Central memory CD4-positive, alpha-beta T cell (primary cell): ENCODE data around the gene VPS37B.
A peak's percentile ranks its signal among the peaks of the same experiment; 100 is the strongest.
"Not testable (repeated sequence)": the region's sequence is repeated elsewhere in the genome, so short reads cannot be mapped to it uniquely, and the experiment has no call there.

Experiments used
- DNase-seq: peaks from one replicate; pipeline ENCODE4 v3.0.0; 2022
- total RNA-seq, 3 experiments: gene quantifications; one replicate each; lab custom pipeline; 2026; lab: John Stamatoyannopoulos, UW

The VPS37B gene
- 8.9 to 46.5 (median 26.3) reads per million in 3 experiments for total RNA-seq

- DNase-seq: peak; percentile 93
These were observed at the start of gene VPS37B for GRCh38 chr12:122895704-122896636. Gene VPS37B (minus strand): TSS chr12:122896124. CDS start chr12:122896062, 62 bp downstream.

- DNase-seq: no peak
These were observed 49.0 kb upstream of the VPS37B start for GRCh38 chr12:122944605-122945592.

GRCh38 chr12:122943196-122943595 lies 47.3 kb upstream of the VPS37B start:
- DNase-seq: no peak

GRCh38 chr12:122942637-122943036 lies 46.7 kb upstream of the VPS37B start:
- DNase-seq: no peak

GRCh38 chr12:122941351-122941750 lies 45.4 kb upstream of the VPS37B start:
- not testable (repeated sequence) for DNase-seq

- DNase-seq: no peak
These were observed 43.2 kb upstream of the VPS37B start for GRCh38 chr12:122939125-122939524.

- DNase-seq: no peak
These were observed 41.7 kb upstream of the VPS37B start for GRCh38 chr12:122937622-122938091.

- DNase-seq: no peak
These were observed 39.4 kb upstream of the VPS37B start for GRCh38 chr12:122935318-122935717.

- no peak for DNase-seq
These were observed 38.8 kb upstream of the VPS37B start for GRCh38 chr12:122934722-122935121.

- DNase-seq: no peak
These were observed 36.3 kb upstream of the VPS37B start for GRCh38 chr12:122932207-122932606.

- DNase-seq: no peak
These were observed 33.9 kb upstream of the VPS37B start for GRCh38 chr12:122929812-122930211.

- no peak for DNase-seq
These were observed 33.2 kb upstream of the VPS37B start for GRCh38 chr12:122929148-122929538.

- DNase-seq: no peak
These were observed 32.7 kb upstream of the VPS37B start for GRCh38 chr12:122928404-122929147.

GRCh38 chr12:122927756-122928403 lies 32.0 kb upstream of the VPS37B start:
- DNase-seq: no peak

- DNase-seq: no peak
These were observed 26.0 kb upstream of the VPS37B start for GRCh38 chr12:122921917-122922316.

- DNase-seq: no peak
These were observed 24.8 kb upstream of the VPS37B start for GRCh38 chr12:122920687-122921086.

- no peak for DNase-seq
These were observed 22.9 kb upstream of the VPS37B start for GRCh38 chr12:122918827-122919226.

- DNase-seq: no peak
These were observed 21.7 kb upstream of the VPS37B start for GRCh38 chr12:122917507-122918121.

- DNase-seq: no peak
These were observed 13.7 kb upstream of the VPS37B start for GRCh38 chr12:122909442-122910288.

- no peak for DNase-seq
These were observed 13.0 kb upstream of the VPS37B start for GRCh38 chr12:122908915-122909314.
